Anterior cingulate cortex (tissue), 58 donors: ENCODE measurements around the gene SHANK1.

Experiments
- DNase-seq, 58 donors: peaks; one replicate each; lab custom pipeline; 2025; lab: John Stamatoyannopoulos, UW

The SHANK1 gene

DNA sequence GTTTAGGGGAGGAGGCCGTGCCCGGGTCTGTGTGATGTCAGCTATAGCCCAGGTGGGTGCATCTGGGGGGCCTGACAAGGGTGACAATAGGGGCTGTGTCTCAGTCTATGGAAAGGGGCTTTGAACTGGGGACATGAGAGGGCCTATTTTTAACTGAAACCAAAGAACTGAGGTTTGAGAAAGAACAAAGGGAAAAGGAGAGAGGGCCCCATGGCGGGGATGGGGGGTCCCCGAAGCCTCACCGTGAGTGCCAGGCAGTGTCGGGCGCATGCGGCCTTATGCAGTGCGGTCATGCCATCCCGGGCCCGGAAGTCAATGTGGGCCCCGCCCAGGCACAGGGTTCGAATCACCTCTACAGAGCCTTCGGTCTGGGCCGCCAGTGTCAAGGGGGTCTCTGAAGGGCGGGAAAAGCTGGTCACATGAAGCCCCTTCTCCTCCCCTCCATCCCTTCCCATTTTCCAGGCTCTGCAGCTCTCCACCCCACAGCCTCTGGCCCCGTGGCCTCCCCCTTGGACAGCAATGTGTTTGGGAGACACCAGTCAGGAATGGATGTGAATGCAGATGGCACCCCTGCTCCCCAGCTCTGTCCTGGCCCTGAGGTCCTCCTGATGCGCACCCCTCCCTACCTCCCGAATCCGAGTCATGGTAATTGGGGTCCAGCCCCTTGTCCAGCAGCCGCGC, 5.9 kb downstream of the SHANK1 start:
- no peak for DNase-seq

DNA sequence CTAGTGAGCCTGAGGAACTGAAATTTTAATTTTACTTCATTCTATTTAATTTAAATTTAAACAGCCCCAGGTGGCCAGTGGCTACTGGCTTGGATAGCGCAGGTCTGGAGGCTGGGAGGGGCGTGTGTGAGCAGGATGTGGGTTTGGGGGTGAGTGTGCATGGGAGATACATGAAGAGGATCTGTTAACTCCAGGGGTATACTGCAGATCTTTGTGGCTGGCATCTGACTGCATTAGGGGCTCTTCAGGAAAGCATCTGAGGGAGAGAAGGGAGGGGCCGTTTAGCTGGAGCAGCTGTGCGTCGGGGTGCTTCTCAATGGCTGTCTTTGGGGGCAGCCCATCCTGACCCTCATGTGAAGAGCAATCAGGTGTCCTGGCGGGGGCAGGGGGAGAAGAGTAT, 6.8 kb downstream of the SHANK1 start:
- DNase-seq = no peak

DNA sequence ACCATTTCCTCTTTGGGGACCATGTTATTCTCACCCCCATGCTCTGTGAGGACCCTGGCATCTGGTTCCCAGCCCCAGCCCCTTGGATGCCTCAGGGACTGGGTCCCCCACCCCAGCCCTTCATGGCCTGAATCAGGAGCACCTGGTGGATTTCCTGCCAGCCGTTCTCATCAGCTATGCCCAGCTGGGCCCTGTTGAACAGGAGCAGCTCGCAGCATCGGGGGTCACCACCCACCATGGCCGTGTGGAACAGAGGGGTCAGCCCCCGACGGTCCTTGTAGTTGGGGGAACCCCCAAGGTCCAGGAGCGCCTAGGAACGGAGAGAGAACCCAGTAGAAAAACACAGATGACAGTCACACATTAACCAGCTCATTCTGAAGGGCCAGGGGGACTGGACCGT, 7.8 kb downstream of the SHANK1 start:
- DNase-seq = no peak

DNA sequence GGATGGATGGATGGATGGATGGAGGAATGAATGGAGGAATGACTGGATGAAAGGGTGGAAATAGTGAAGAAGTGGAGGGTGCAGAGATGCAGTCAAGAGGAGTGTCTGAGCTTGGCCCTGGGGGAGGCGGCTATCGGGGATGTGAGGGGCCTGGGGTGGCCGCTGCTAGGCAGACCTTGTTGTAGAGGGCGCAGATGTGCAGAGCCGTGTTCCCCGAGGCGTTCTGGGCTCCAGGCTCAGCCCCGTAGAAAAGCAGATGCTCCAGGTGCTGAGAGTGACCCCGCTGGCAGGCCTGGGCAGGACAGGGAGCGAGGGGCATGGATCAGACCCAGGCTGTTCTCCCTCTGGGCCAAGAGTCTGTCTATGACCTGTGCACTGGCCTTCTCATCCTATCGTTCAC, 8.4 kb downstream of the SHANK1 start:
- DNase-seq = no peak

DNA sequence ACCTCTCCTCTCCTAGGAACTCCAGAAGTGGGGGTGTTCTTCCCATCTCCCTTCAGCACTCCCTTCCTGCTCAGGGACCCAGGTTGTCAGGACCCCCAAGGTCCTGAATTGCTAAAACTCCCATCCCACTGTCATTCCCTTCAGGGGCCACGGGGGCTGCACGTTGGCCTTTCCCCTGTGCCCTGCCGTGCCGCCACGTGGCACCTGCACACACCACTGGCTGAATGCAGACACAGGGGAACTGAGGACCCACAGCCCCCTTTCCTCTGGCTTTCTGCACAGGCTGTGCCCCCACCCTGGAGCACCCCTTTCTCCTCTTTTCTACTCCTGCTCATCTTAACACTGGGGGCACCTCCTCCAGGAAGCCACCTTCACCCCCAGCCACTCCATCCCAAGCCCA, 9.0 kb downstream of the SHANK1 start:
- DNase-seq = no peak

- DNase-seq = peak in 24 of 58 donors; percentile 11 to 60 (median 26)
Observed at GRCh38 chr19:50710094-50710493, 9.5 kb downstream of the SHANK1 start.

DNA sequence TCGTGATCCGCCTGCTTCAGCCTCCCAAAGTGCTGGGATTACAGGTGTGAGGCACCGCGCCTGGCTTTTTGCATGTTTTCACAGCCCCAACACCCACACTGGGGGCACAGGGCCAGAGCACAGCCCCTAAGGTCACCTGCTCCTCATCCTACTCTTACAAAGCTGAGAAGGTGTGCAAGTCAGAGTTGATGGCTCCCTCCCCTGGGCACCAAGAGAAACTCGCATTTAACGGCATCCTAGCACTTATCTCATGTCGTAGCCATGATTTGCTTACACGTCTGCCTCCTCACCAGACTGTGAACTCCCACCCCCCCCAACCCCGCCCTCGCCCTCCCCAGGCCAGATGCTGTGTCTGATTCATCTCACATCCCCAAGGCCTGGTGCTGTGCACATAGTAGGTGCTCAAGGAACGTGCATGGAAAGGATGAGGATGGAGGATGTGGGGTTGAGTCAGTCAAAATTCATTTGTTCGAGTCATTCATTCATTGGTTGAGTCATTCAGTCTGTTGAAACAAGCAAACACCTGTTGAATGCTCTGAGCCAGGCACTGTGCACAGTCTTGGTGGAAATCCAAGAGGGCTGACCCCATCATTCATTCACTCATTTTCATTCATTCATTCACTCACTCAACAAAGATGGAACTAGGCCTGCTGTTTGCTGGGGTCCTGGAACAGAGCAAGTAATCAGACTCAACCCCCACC, 11.3 kb downstream of the SHANK1 start:
- DNase-seq = no peak

- no peak for DNase-seq
Observed at GRCh38 chr19:50706387-50706786, 13.2 kb downstream of the SHANK1 start.

DNA sequence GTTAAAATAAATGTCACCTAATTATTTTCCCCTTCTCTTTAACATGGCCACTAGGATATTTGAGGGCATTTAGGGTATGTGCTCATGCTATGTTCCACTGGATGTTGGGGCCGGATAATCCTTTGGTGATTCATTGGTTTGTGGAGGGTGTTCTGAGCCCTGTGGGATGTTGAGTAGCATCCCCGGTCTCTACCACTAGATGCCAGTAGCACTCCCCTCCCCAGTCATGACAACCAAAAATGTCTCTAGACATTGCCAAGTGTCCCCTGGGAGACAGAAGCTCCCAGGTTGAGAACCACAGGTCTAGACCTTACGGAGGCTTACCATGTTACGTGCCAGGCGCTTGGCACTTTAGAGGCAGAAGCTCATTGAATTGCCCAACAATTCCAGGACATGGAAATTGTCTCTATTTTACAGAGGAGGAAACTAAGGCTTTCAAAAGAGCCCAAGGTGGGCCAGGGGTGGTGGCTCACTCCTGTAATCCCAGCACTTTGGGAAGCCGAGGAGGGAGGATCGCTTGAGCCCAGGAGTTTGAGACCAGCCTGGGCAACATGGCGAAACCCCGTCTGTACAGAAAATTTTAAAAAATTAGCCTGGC, 14.1 kb downstream of the SHANK1 start:
- DNase-seq = peak in 11 of 58 donors; percentile 6 to 63 (median 14)

- no peak for DNase-seq
Observed at GRCh38 chr19:50703915-50704796, 15.4 kb downstream of the SHANK1 start.

- peak in 5 of 58 donors; percentile 7 to 29 (median 19) for DNase-seq
Observed at GRCh38 chr19:50702871-50703829, 16.5 kb downstream of the SHANK1 start.

- DNase-seq = no peak
Observed at GRCh38 chr19:50702158-50702870, 17.3 kb downstream of the SHANK1 start.

GRCh38 chr19:50701367-50701985, 18.1 kb downstream of the SHANK1 start:
- DNase-seq = no peak

GRCh38 chr19:50697414-50698124, 22.0 kb downstream of the SHANK1 start:
- no peak for DNase-seq

DNA sequence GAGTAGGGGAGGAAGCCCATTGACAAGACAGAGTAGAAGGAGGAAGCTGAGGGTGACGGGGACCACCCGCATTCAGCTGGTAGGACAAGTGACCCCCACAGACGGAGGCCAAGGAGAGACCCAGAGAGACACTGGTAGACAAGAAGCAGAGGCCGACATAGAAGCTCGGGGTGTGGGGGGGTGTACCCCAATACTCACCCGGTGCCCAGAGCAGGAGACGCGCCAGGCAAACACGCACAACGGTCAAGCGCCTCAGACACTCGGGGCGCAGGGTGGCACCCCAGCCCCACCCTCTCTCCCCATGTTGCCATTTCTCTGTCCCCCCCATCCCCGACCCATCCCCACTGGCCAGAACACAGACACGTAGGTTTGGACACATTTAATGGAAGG, 23.5 kb downstream of the SHANK1 start:
- peak in 2 of 58 donors; percentile 8 to 15 for DNase-seq

DNA sequence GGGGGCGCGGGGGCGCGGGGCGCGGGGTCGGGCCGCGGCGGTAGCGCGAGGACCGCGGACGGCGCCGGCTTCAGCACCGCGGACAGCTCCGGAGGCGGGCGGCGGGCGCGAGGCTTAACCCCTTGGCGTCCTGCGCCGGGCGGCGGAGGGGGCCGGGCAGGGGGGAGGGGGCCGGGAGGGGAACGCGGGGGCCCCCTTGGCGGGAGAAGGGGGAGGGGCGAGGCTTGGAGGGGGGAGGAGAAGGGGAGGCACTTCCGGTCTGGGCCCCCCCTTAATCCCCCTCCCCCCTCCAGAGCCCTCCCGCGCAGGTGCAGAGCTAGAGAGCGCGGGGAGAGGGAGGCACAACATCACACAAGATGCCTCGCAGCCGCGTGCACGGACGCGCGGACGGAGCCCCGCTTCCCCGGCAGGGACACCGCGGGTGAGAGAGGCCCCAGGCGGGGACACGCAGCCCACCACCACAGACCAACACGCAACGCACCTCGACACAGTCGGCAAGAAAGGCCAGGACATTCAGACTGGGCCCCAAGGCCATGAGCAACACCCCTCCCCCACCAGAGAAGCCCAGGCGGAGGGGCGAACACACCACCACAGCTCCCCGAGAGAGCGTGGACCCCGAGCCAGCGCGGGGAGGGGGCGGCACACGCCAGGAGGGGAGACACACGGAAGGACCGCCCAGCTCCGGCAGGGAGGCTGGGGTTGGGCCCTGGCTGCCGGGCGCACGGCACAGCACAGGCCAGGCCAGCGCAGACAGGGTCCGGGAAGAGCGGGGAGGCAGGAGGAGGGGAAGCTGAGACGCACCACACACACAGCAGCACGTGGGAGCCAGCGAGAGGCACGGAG, 24.1 kb downstream of the SHANK1 start:
- DNase-seq = peak in 29 of 58 donors; percentile 8 to 70 (median 37)

- DNase-seq = no peak
Observed at GRCh38 chr19:50694815-50695145, 24.8 kb downstream of the SHANK1 start.
